Measurements from ENCODE around the gene TNIP3. TPM values are rescaled to one million over a fixed set of nuclear protein-coding genes. Genes with fewer than 3 reads are reported as not detected.

Gene TNIP3
- total and polyA plus RNA-seq, 9 donors: 0.05 to 0.60 (median 0.15) TPM; not detected in 4

DNA sequence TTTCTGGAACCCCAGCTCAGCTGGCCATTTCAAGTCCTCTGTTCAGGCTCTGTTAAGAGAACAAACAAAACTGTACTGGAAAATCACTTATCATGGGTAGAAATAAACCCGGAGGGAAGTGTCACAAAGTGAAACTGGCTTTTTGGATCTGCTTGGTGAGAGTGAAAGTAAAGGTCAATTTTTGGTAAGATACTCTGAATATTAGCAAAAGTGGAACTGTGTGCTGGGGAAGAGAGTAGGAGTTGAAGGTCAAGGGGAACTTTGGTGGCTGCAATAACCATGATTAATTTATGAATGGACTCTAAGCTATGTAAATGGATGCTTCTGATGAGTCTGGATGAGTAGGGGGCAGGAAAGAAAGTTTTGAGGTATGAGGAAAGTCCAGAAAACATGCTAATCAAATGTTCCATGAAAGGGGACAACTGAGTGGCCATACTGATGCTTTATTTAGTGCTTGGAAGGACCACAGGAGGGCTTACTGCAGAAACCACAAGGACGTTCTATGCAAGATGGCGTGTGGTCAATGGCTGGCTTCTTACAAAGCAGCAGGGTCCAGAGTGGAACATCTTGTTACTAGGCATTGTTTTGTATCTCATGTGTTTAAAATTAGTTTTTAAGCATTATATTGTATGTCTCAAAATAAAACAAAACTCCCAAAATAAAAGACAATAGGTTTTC, 36.8 kb upstream of the TNIP3 start:
- H3K27me3 ChIP-seq: no peaks in the 10 kb centered on the region
- H3K9me3 ChIP-seq: no peaks in the 10 kb centered on the region
- no peaks in the 10 kb centered on the region for H3K36me3 ChIP-seq
- WGBS, 3 donors: 68 to 74% (median 72%) methylated on average over 3 of the region's 3 CpGs
- no peak for DNase-seq
- TF ChIP-seq POLR2A (IDR thresholded peaks at IDR 0.05): no peak
- TF ChIP-seq, protein P1, sequence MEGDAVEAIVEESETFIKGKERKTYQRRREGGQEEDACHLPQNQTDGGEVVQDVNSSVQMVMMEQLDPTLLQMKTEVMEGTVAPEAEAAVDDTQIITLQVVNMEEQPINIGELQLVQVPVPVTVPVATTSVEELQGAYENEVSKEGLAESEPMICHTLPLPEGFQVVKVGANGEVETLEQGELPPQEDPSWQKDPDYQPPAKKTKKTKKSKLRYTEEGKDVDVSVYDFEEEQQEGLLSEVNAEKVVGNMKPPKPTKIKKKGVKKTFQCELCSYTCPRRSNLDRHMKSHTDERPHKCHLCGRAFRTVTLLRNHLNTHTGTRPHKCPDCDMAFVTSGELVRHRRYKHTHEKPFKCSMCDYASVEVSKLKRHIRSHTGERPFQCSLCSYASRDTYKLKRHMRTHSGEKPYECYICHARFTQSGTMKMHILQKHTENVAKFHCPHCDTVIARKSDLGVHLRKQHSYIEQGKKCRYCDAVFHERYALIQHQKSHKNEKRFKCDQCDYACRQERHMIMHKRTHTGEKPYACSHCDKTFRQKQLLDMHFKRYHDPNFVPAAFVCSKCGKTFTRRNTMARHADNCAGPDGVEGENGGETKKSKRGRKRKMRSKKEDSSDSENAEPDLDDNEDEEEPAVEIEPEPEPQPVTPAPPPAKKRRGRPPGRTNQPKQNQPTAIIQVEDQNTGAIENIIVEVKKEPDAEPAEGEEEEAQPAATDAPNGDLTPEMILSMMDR (IDR thresholded peaks at IDR 0.05): no peak
- TF ChIP-seq EP300 (IDR thresholded peaks at IDR 0.05): no peak
- H3K4me3 ChIP-seq: no peak overlapping the region
- intact Hi-C loops (cut with DNase I): no loop called here
- no peak overlapping the region for H3K27ac ChIP-seq
- H3K4me1 ChIP-seq (ENCODE audit: insufficient read depth): no peaks in the 10 kb centered on the region

DNA sequence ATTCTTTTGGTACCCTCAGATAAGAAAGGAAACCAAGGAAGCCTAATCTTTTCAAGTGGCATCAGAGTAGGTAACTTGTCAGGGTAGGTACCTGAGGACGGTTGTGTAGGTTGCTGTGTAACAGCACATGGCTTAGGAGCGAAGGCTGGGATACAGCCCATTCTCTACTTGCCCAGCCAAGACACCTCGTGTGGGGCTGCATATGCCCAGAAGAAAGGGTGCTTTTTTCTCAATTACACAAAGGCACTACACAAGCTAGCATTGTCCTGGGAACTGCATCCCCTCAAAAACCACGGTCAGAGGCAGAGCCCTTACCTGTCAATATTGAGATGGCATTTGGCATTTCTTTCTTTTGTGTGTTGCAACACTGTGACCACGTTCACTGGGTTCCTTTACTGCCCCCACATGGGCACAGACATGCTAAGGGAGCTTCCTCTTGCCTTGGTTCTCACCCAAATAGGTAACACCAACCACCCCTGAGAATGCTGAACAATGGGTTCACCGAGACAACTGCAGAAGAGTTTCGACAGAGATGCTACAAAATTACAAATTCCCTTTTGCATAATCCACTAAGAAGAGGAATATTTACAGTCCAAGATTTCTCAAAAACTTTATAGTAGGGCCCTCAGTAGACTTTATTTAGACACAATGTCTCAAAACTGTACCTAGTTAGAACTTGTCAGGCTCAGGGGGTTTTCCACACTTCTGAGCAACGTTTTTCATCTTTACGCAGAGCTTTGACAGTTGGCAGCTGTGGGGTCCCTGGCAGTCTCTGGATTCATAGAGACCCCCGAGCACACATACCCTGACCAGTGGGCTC, 35.8 kb upstream of the TNIP3 start:
- 79 to 85% (median 80%) methylated on average over 10 of the region's 10 CpGs for WGBS, 3 donors
- H3K36me3 ChIP-seq: no peaks in the 10 kb centered on the region
- H3K4me3 ChIP-seq: no peak overlapping the region
- intact Hi-C loops (cut with DNase I): no loop called here
- H3K27me3 ChIP-seq: no peaks in the 10 kb centered on the region
- no peak overlapping the region for H3K27ac ChIP-seq
- H3K4me1 ChIP-seq (ENCODE audit: insufficient read depth): no peaks in the 10 kb centered on the region
- H3K9me3 ChIP-seq: no peaks in the 10 kb centered on the region
- TF ChIP-seq, protein P1 (IDR thresholded peaks at IDR 0.05): no peak
- TF ChIP-seq EP300 (IDR thresholded peaks at IDR 0.05): no peak
- no peak for DNase-seq

DNA sequence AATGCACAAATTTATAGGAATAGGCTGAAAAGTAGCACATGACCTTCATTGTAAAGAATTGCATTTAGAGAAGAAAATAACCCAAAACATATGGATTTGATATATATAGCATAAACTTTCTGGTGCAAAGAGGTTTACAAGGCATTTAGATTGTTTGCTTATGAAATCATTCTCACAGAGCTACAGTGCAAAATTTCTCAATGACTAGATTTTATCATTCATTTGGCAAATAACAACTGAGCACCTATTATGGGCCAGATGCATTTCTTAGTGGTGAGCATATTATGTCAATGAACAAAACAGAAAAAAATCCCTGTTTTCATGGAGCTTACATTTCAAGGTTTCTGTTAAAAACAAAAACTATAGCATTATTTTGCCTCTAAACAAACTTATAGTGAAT, 34.1 kb upstream of the TNIP3 start:
- no peak overlapping the region for H3K27ac ChIP-seq
- TF ChIP-seq EP300 (IDR thresholded peaks at IDR 0.05) (no peak), POLR2A (IDR thresholded peaks at IDR 0.05) (no peak)
- TF ChIP-seq, protein P1 (IDR thresholded peaks at IDR 0.05): no peak
- no peaks in the 10 kb centered on the region for H3K9me3 ChIP-seq
- no peak for DNase-seq
- no peaks in the 10 kb centered on the region for H3K27me3 ChIP-seq
- H3K4me1 ChIP-seq (ENCODE audit: insufficient read depth): no peaks in the 10 kb centered on the region
- no peaks in the 10 kb centered on the region for H3K36me3 ChIP-seq
- no peak overlapping the region for H3K4me3 ChIP-seq
- intact Hi-C loops (cut with DNase I): no loop called here

DNA sequence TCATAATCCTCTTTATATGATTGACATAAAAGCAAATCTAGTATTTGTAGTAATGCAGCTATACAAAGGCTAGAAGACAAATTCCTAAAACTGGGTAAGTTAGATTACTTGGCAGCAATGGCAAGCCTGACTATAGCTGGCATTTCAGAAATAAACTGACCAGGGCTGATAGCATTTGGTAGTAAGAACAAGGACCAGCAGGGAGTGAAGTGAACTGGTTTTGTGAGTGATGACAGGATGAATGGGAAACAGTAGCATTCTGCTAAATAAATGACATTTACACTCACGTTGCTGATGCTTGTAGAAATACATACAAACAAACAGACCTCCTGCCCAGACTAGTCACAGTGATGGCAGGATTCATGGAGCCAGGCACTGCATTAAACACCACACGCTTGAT, 31.5 kb upstream of the TNIP3 start:
- Histone ChIP-seq H3K27me3 (no peaks in the 10 kb centered on the region), H3K9me3 (no peaks in the 10 kb centered on the region), H3K36me3 (no peaks in the 10 kb centered on the region), H3K27ac (no peak overlapping the region), H3K4me3 (no peak overlapping the region), H3K4me1 (ENCODE audit: insufficient read depth) (no peaks in the 10 kb centered on the region)
- 61 to 70% (median 61%) methylated on average over 2 of the region's 2 CpGs for WGBS, 3 donors
- no peak for TF ChIP-seq EP300 (IDR thresholded peaks at IDR 0.05)
- TF ChIP-seq POLR2A (IDR thresholded peaks at IDR 0.05): no peak
- TF ChIP-seq, protein P1 (IDR thresholded peaks at IDR 0.05): no peak
- intact Hi-C loops (cut with DNase I): no loop called here
- DNase-seq: no peak

All from ovary (tissue), 9 donors.